HepG2 (cell line): ENCODE data around the gene SRGAP3. TPM values are rescaled to one million over a fixed set of nuclear protein-coding genes. Genes with fewer than 3 reads are reported as not detected.

Experiments
- CBX2 ChIP-seq, 2 experiments: fragments of 200-600 bp in 1 of 2; sonication (generic); formaldehyde crosslinking in 1 of 2; IDR thresholded peaks; 2 replicates each; pipeline versions ENCODE4 v1.7.0 to v1.8.1; 2018 to 2022; ENCODE audit warnings: low read depth in 2 of 2, low read length in 1 of 2, mild to moderate bottlenecking in 1 of 2, missing genetic modification reagents in 1 of 2
- CEBPZ ChIP-seq: IDR thresholded peaks from 2 replicates; pipeline ENCODE4 v1.6.1; 2012; ENCODE audit warnings: low read length, improper control_type of control experiment
- CHD2 ChIP-seq: IDR thresholded peaks from 2 replicates; pipeline ENCODE4 v1.6.1; 2011; ENCODE audit warnings: low read depth, low read length, improper control_type of control experiment
- ELK4 ChIP-seq: sonication (generic); formaldehyde crosslinking; IDR thresholded peaks from 2 replicates; pipeline ENCODE4 v1.9.0; 2021; ENCODE audit warnings: missing genetic modification reagents, borderline replicate concordance
- GATAD2A ChIP-seq: IDR thresholded peaks from 2 replicates; pipeline ENCODE4 v1.6.1; 2016
- KDM4B ChIP-seq: sonication (generic); formaldehyde crosslinking; IDR thresholded peaks from 2 replicates; pipeline ENCODE4 v1.4.0; 2020; ENCODE audit warnings: missing genetic modification reagents
- MAFF ChIP-seq: IDR thresholded peaks from 2 replicates; pipeline ENCODE4 v1.6.1; 2011; ENCODE audit warnings: low read depth, low read length, improper control_type of control experiment
- NFE2 ChIP-seq: sonication (generic); formaldehyde crosslinking; IDR thresholded peaks from 2 replicates; pipeline ENCODE4 v1.4.0; 2020; ENCODE audit warnings: missing genetic modification reagents
- ONECUT2 ChIP-seq: sonication (generic); formaldehyde crosslinking; IDR thresholded peaks from 2 replicates; pipeline ENCODE4 v1.4.0; 2020; ENCODE audit warnings: missing genetic modification reagents
- PBX2 ChIP-seq: IDR thresholded peaks from 2 replicates; pipeline ENCODE4 v1.6.1; 2016; ENCODE audit warnings: control low read depth
- SP4 ChIP-seq: sonication (generic); formaldehyde crosslinking; IDR thresholded peaks from 2 replicates; pipeline ENCODE4 v1.8.1; 2023; ENCODE audit warnings: mild to moderate bottlenecking, missing genetic modification reagents
- ZNF276 ChIP-seq: sonication (generic); formaldehyde crosslinking; IDR thresholded peaks from 2 replicates; pipeline ENCODE4 v1.4.0; 2020; ENCODE audit warnings: mild to moderate bottlenecking, low read depth, missing genetic modification reagents
- ZNF282 ChIP-seq: fragments of 450-650 bp; IDR thresholded peaks from 2 replicates; pipeline ENCODE4 v1.6.1; 2018; ENCODE audit not compliant: partially characterized antibody
- ZNF383 ChIP-seq: sonication (generic); formaldehyde crosslinking; IDR thresholded peaks from 2 replicates; pipeline ENCODE4 v1.4.0; 2020; ENCODE audit warnings: missing genetic modification reagents, mild to moderate bottlenecking, borderline replicate concordance
- ZNF431 ChIP-seq: sonication (generic); formaldehyde crosslinking; IDR thresholded peaks from 2 replicates; pipeline ENCODE4 v1.9.0; 2022; ENCODE audit warnings: missing genetic modification reagents, low read depth, mild to moderate bottlenecking, borderline replicate concordance
- ZNF570 ChIP-seq: sonication (generic); formaldehyde crosslinking; IDR thresholded peaks from 2 replicates; pipeline ENCODE4 v1.4.0; 2020; ENCODE audit warnings: mild to moderate bottlenecking, missing genetic modification reagents, borderline replicate concordance
- ZNF713 ChIP-seq: sonication (generic); formaldehyde crosslinking; IDR thresholded peaks from 2 replicates; pipeline ENCODE4 v1.4.0; 2020; ENCODE audit warnings: mild to moderate bottlenecking, missing genetic modification reagents
- ZNF841 ChIP-seq: sonication (generic); formaldehyde crosslinking; IDR thresholded peaks from 2 replicates; pipeline ENCODE4 v1.8.1; 2023; ENCODE audit warnings: missing genetic modification reagents, borderline replicate concordance
- polyA plus RNA-seq, 8 experiments: library from polyadenylated mRNA; depleted of rRNA in 3 of 8; stranded (reverse) in 7 of 8; unstranded in 1 of 8; fragments of >200 nt; fragmentation: Illumina TruSeq in 4 of 8; extraction: Trizol in 4 of 8; gene quantifications; 2 replicates each; pipeline versions ENCODE4 v1.2.1 to v1.2.3, GENCODE V29; 2011 to 2016; ENCODE audit warnings: low read depth in 4 of 8, missing spikeins in 1 of 8, mixed read lengths in 1 of 8; ENCODE audit not compliant: insufficient read depth in 1 of 8
- total RNA-seq, 5 experiments: library from RNA; depleted of rRNA; stranded (reverse); fragments of >200 nt; fragmentation: Illumina TruSeq; extraction: Trizol; gene quantifications; 2 replicates each; pipeline ENCODE4 v1.2.3, GENCODE V29; 2016; ENCODE audit warnings: low read depth in 1 of 5
- TF ChIP-seq, protein P1 (sequence below): sonication (generic); formaldehyde crosslinking; conservative IDR thresholded peaks from 2 replicates; pipeline ENCODE4 v1.4.0; 2020; ENCODE audit warnings: mild to moderate bottlenecking, missing genetic modification reagents, moderate library complexity

Gene SRGAP3
- total and polyA plus RNA-seq, 2 of the 13 experiments (the other 11 are each of a cell fraction or from before 2014, with no cell fraction given): 1.2 to 1.4 TPM

DNA sequence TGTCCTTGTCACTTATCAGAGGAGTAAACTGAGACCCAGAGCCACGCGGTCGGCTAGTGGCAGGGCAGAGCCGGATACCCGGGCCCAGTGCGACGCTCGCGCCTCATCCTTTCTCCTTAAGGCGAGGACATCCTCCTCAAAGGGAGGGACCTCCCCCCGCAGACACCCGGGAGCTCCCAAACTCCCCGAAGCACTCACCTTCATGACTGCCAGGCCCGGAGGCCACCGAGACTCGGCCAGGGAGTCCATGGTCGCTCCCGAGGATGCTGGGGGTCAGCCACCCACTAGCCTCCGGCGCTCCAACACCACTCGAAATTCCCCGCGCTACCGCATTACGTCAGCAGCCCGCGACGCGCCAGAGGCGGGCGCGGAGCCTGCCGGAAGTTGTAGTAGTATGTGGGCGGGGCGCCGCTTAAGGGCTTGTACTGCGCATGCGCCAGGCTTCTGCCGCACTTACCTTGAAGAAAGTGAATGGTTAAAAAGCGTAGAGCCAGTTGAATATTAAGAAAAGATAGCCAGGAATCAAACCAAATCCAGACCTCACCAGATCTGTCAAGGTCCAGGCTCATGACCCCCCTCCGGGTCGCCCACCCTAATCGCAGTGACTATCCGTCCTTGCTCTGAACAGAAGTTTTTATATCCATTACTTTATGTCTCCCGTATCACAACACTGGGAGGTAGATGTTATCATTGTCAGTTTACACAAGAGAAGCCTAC, 286.2 kb downstream of the SRGAP3 start, which contains the start of gene RAD18 (continued):
- TF ChIP-seq CEBPZ: no peak
- no peak for TF ChIP-seq ZNF431 (CRISPR knock-in tag)
- no peak for TF ChIP-seq ZNF570 (CRISPR knock-in tag)
- no peak for TF ChIP-seq KDM4B (CRISPR knock-in tag)
- peak; percentile 92 for TF ChIP-seq SP4
- no peak for TF ChIP-seq GATAD2A (CRISPR knock-in tag)
- no peak for TF ChIP-seq PBX2 (CRISPR knock-in tag)
- no peak for TF ChIP-seq CBX2 (IDR thresholded peaks at IDR 0.05; ENCODE audit: low read depth, low read length)
- TF ChIP-seq CBX2 (CRISPR knock-in tag; IDR thresholded peaks at IDR 0.05; ENCODE audit: low read depth): no peak
- no peak for TF ChIP-seq NFE2
- TF ChIP-seq ZNF383 (CRISPR knock-in tag): no peak
- no peak; the same call in 1 of the 2 replicates for TF ChIP-seq ONECUT2 (CRISPR knock-in tag)
- TF ChIP-seq, protein P1, sequence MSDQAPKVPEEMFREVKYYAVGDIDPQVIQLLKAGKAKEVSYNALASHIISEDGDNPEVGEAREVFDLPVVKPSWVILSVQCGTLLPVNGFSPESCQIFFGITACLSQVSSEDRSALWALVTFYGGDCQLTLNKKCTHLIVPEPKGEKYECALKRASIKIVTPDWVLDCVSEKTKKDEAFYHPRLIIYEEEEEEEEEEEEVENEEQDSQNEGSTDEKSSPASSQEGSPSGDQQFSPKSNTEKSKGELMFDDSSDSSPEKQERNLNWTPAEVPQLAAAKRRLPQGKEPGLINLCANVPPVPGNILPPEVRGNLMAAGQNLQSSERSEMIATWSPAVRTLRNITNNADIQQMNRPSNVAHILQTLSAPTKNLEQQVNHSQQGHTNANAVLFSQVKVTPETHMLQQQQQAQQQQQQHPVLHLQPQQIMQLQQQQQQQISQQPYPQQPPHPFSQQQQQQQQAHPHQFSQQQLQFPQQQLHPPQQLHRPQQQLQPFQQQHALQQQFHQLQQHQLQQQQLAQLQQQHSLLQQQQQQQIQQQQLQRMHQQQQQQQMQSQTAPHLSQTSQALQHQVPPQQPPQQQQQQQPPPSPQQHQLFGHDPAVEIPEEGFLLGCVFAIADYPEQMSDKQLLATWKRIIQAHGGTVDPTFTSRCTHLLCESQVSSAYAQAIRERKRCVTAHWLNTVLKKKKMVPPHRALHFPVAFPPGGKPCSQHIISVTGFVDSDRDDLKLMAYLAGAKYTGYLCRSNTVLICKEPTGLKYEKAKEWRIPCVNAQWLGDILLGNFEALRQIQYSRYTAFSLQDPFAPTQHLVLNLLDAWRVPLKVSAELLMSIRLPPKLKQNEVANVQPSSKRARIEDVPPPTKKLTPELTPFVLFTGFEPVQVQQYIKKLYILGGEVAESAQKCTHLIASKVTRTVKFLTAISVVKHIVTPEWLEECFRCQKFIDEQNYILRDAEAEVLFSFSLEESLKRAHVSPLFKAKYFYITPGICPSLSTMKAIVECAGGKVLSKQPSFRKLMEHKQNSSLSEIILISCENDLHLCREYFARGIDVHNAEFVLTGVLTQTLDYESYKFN (CRISPR knock-in tag): peak; percentile 31; the same call in 1 of the 2 replicates
- no peak for TF ChIP-seq CHD2
- TF ChIP-seq ZNF276 (CRISPR knock-in tag): no peak
- no peak for TF ChIP-seq ELK4 (CRISPR knock-in tag)
- no peak for TF ChIP-seq ZNF841
- no peak for TF ChIP-seq ZNF282
- no peak for TF ChIP-seq MAFF
- TF ChIP-seq ZNF713 (CRISPR knock-in tag): no peak
